Activated CD4-positive, alpha-beta T cell treated with anti-CD3 and anti-CD28 coated beads, Interleukin-2, Interleukin-6, amounts not matched to agents 100 ng/mL and 50 ng/mL, durations not matched to agents 16 hours and 8 hours (primary cell): ENCODE measurements around the gene RNF14.

ENCODE experiments used
- DNase-seq: peaks from one replicate; pipeline ENCODE4 v3.0.0-alpha.2; 2020

RNF14 gene

GRCh38 chr5:141982626-141983025 lies 13.7 kb downstream of the RNF14 start:
- DNase-seq, result no peak

DNA sequence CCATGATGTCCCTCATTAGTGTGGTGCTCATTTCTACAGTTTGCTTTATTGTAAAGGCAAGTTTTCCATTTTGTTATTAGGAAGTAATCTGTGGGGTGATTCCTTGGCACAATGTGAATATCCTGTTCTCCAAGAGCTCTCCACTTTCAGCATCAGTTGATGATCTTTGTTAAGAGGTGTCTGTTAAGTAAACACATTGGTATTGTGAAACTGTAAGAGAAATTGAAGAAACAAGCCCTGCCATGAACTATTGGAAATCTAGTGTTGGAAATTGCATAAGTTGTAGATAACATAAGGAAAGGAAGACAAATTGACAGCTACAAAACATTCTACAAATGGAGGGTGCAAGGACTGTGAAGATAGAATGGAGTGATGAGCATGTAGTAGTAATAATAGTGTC lies 17.2 kb downstream of the RNF14 start:
- no peak for DNase-seq

DNA sequence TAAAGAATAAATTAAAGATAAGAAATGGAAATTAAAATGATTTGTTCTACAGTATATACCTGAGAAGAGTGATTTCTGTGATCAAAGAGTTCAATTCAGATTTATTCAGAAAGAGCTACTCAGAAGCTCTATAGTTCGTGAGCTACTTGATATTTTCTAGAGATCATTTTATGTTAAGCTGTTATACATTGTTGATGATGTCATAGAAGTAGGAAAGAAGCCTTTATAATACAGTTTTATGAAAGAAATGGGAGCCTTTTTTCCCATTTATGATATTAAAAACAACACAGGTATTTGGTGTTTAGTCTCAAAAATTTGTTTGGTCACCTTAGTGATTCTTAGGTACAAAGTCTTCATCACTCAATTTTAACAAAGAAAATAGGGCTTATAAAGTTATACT lies 20.8 kb downstream of the RNF14 start:
- DNase-seq, result no peak

- DNase-seq, result peak; percentile 76
These were observed 23.6 kb downstream of the RNF14 start for GRCh38 chr5:141992349-141992963.

DNA sequence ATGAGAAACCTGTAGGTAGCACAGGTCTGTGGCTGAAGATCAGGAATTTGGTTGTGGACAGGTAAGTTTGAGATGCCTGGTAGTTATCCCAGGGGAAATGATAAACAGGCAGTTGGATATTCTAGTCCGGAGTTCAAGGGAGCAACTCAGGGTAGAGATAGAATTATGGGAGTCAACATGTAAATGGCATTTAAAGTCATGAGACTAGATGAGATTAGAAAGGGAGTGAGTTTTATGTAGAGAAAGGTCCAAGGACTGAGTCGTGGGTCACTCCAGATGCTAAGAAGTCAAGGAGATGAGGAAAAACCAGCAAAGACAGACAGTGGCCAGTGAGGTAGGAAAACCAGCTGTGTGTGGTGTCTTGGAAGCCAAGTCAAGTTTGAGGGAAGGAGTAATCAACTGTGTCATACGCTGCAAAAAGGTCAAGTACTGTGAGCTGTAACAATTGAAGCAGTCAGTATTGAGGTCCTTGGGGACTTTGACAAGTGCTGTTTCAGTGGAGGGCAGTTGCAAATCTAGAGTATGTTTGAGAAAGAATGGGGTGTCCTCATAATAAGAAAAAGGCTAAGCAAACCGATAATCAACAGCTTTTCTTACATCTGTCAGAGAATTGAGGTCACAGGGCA lies 25.7 kb downstream of the RNF14 start:
- DNase-seq, result no peak

- no peak for DNase-seq
These were observed 26.8 kb downstream of the RNF14 start for GRCh38 chr5:141995656-141996055.

DNA sequence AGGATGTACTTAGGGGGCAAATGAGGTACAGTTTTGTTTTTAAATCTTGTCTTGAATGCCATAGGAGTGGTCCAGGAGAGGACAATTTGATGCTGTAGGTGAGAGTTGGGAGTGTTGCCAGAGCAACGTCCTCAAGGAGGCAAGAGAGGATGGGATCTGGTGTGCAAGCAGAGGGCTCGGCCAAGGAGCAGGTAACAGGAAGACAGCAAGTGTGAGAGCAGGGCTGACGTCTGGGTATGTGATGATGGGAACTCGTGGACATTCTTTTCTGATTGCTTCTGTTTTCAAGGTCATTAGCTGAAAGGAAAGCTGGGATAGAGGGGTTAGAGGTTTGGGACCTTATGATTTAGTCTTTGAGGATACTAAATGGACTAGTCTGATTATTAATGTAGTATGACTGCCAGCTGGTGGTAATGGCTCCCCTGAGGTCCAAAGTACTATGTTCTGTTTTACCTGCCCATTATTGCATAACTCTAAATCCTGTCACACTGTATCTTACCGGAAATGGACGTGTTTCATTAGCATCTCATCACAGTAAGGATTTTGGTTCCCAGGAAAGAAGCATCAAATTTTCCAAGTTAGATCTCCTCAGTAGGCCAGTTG lies 28.6 kb downstream of the RNF14 start:
- DNase-seq, result no peak

DNA sequence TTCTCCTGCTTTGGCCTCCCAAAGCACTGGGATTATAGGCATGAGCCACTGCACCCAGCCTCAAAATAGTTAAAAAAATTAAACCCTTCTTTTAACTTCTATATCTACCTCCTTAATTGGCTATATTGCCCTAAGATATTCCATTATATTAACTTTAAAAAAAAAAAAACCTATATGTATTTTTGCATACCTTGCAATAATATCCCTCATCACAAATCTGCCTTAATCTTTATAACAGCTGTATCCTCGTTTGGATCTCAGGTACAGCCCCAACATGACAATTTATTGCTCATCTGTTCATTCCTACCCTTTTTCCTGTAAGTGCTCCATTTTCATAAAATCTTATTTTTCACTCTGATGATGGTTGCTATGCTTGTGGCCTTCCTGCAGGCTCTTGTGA lies 31.3 kb downstream of the RNF14 start:
- no peak for DNase-seq

- DNase-seq, result no peak
These were observed 32.0 kb downstream of the RNF14 start for GRCh38 chr5:142000704-142001484.

- DNase-seq, result no peak
These were observed 34.4 kb downstream of the RNF14 start for GRCh38 chr5:142003266-142003800.

DNA sequence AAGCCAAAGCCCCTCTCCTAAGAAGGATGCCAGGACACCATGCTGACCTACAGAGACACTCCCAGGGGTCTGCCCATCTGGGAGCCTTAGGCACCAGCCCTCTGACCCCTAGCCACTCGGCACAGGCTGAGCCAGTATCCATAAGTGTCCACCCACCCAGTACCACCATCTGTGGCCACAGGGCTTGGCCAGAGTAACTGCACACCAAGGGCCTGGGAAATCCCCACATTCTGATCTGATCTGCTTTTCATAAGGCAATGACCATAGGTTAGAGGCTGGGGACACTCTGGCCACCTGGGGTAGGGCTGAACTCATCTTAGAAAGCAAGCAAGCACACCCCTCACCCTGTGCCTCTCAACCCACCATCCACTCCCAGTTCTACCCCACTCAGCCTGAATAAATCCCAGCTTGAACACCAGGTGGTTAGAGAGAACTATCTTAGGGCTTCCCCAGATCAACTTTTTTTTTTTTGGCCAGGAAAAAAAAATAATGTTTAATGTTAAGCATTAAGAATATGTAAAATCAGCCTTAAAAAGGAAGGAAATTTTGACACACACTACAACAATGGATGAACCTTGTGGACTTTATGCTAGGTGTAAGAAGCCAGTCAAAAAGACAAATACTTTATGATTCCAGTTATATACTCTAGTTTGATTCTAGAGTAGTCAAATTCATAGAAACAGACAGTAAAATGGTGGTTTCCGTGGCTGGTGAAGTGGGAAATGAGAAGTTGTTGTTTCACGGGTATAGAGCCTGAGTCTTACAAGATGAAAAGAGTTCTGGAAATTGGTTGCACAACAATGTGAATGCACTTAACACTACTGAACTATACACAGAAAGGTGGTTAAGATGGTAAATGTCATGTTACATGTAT lies 37.7 kb downstream of the RNF14 start:
- DNase-seq, result peak; percentile 85

DNA sequence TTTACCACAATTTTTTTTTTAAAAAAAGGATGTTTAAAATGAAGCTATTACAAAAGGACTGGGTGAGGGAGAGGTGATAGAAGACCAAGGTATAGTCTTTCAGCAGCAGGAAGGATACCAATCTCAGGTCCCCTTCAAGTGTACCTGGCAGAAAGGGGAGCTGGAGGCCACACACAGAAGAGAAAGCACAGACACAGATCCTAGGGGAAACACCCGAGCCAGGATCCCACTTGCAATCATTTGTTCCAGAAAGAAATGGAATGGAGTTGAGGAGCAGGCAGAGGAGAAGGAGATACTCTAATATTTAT lies 38.3 kb downstream of the RNF14 start:
- DNase-seq, result no peak

GRCh38 chr5:142008813-142009212 lies 39.9 kb downstream of the RNF14 start:
- DNase-seq, result no peak

- DNase-seq, result no peak
These were observed 41.0 kb downstream of the RNF14 start for GRCh38 chr5:142009886-142010285.

GRCh38 chr5:142011572-142012185 lies 42.8 kb downstream of the RNF14 start:
- no peak for DNase-seq

GRCh38 chr5:142012186-142012785 lies 43.4 kb downstream of the RNF14 start:
- DNase-seq, result peak; percentile 83

GRCh38 chr5:142012792-142013388 lies 44.0 kb downstream of the RNF14 start, which contains the start of gene GNPDA1:
GNPDA1 (minus strand) TSS chr5:142013027; CDS start chr5:142012035, 992 bp downstream.
- peak; percentile 83 for DNase-seq

- no peak for DNase-seq
These were observed 45.0 kb downstream of the RNF14 start for GRCh38 chr5:142013734-142014521.

DNA sequence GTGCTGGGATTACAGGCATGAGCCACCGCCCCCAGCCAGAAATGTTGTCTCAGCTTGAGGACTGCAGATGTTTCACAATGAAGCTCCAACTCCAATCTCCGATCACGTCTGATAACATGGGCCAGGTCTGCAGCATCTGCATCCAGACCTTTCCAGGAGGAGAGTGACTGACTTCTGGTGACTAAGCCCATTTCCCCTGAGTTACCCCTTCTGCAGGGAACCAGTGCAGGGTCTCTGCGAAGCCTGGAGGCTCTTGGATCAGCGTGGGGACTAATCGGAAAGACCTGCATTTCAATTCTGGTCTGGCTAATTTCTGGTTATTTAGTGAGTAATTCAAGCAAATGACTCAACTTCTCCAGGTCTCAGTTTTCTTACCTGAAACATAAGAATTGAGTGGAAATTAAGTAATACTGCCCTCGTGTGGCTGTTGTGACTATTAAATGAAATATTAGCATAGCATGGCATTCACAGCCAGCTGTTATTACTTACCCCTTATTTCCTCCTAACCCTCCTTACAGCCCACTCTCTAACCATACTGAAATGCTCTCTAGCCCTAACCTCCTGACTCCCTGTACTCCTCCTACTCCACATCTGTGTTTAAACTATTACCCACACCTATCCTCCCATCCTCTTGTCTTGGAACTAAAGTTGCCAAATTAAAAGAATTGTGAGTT lies 46.1 kb downstream of the RNF14 start:
- peak; percentile 88 for DNase-seq
